Naive thymus-derived CD4-positive, alpha-beta T cell (primary cell): ENCODE results near the gene SPTLC1. TPM values are rescaled to one million over a fixed set of nuclear protein-coding genes. Genes with fewer than 3 reads are reported as not detected.
"Not testable (repeated sequence)": the region's sequence is repeated elsewhere in the genome, so short reads cannot be mapped to it uniquely, and the experiment has no call there.

ENCODE experiments used
- ATAC-seq: fragments of 150-1000 bp; cut with Tn5 transposase; 2 replicates; pipeline ENCODE4 v1.10.0; 2021; ENCODE audit warnings: mild to moderate bottlenecking, moderate library complexity
- CTCF ChIA-PET: fragments of 350-600 bp; sonication (Branson Sonifier 250); formaldehyde crosslinking; loops from one replicate; lab custom pipeline; 2021; ENCODE audit warnings: antibody characterized with exemption; lab: Charles Lee
- POLR2A ChIA-PET: fragments of 350-600 bp; sonication (Branson Sonifier 250); formaldehyde crosslinking; loops from one replicate; lab custom pipeline; 2021; ENCODE audit warnings: antibody characterized with exemption, inconsistent platforms; lab: Charles Lee
- DNase-seq, 9 donors: peaks; one replicate each; pipeline versions ENCODE4 v3.0.0 to v3.0.0-alpha.2; 2020 to 2022; ENCODE audit warnings: mixed read lengths in 1 of 9
- H3K27ac ChIP-seq: one replicate; pipeline ENCODE4 v1.7.0; 2013; ENCODE audit warnings: mild to moderate bottlenecking, low read depth, low read length, moderate library complexity
- H3K27me3 ChIP-seq, 2 donors: one replicate each; pipeline ENCODE4 v1.7.0; 2013; ENCODE audit warnings: low read length in 2 of 2, mild to moderate bottlenecking in 2 of 2, moderate library complexity in 2 of 2; ENCODE audit not compliant: control insufficient read depth in 2 of 2, insufficient read depth in 2 of 2
- H3K36me3 ChIP-seq, 3 experiments: 1 replicate in 2 of 3; 2 replicates in 1 of 3; pipeline ENCODE4 v1.7.0; 2013; ENCODE audit warnings: low read length in 3 of 3, mild to moderate bottlenecking in 3 of 3, moderate library complexity in 1 of 3; ENCODE audit not compliant: insufficient read depth in 3 of 3, control insufficient read depth in 2 of 3
- H3K4me1 ChIP-seq, 2 donors: one replicate each; pipeline ENCODE4 v1.7.0; 2013; ENCODE audit warnings: low read length in 2 of 2, mild to moderate bottlenecking in 2 of 2, moderate library complexity in 1 of 2; ENCODE audit not compliant: control insufficient read depth in 2 of 2, insufficient read depth in 2 of 2
- H3K4me3 ChIP-seq: 2 replicates; pipeline ENCODE4 v1.7.0; 2013; ENCODE audit warnings: mild to moderate bottlenecking, low read length
- H3K9me3 ChIP-seq, 3 experiments: 1 replicate in 2 of 3; 2 replicates in 1 of 3; pipeline ENCODE4 v1.7.0; 2013; ENCODE audit warnings: low read length in 3 of 3; ENCODE audit not compliant: control insufficient read depth in 2 of 3
- H3K27ac Mint-ChIP-seq, 9 donors: one replicate each; pipeline ENCODE4 v1.8.0; 2020 to 2022; ENCODE audit warnings: mixed read lengths in 9 of 9, mild to moderate bottlenecking in 8 of 9, moderate library complexity in 5 of 9, inconsistent platforms in 2 of 9
- H3K27me3 Mint-ChIP-seq, 5 donors: one replicate each; pipeline ENCODE4 v1.8.0; 2021 to 2022; ENCODE audit warnings: mixed read lengths in 5 of 5, mild to moderate bottlenecking in 1 of 5
- H3K36me3 Mint-ChIP-seq, 5 donors: one replicate each; pipeline ENCODE4 v1.8.0; 2020 to 2022; ENCODE audit warnings: mixed read lengths in 5 of 5, mild to moderate bottlenecking in 3 of 5, inconsistent platforms in 1 of 5
- H3K4me1 Mint-ChIP-seq, 7 donors: one replicate each; pipeline ENCODE4 v1.8.0; 2020 to 2022; ENCODE audit warnings: mixed read lengths in 7 of 7, mild to moderate bottlenecking in 3 of 7, inconsistent platforms in 1 of 7
- H3K4me3 Mint-ChIP-seq, 10 donors: one replicate each; pipeline ENCODE4 v1.8.0; 2020 to 2022; ENCODE audit warnings: mild to moderate bottlenecking in 10 of 10, mixed read lengths in 10 of 10, moderate library complexity in 6 of 10, inconsistent platforms in 2 of 10
- H3K9me3 Mint-ChIP-seq, 11 donors: one replicate each; pipeline ENCODE4 v1.8.0; 2020 to 2022; ENCODE audit warnings: mixed read lengths in 11 of 11, mild to moderate bottlenecking in 4 of 11, inconsistent platforms in 1 of 11, moderate library complexity in 1 of 11
- intact Hi-C, 2 donors: fragments of 100-400 bp; cut with micrococcal nuclease; formaldehyde crosslinking; loops; one replicate each; pipeline ENCODE4 v1.15.1; 2023
- polyA plus RNA-seq, 2 donors: library from polyadenylated mRNA; unstranded; fragments of 300-500 nt; fragmentation: Illumina TruSeq; gene quantifications; one replicate each; pipeline ENCODE4 v1.2.3, GENCODE V29; 2021
- total RNA-seq, 6 experiments: library from RNA in 5 of 6; stranded (reverse) in 5 of 6; gene quantifications; 1 replicate in 5 of 6; 2 replicates in 1 of 6; pipeline ENCODE4 v1.2.3 and lab custom pipeline; 2021 to 2026

SPTLC1 gene
- total and polyA plus RNA-seq, 7 experiments from 2014 or later = 45.6 to 64.0 (median 50.6) TPM

DNA sequence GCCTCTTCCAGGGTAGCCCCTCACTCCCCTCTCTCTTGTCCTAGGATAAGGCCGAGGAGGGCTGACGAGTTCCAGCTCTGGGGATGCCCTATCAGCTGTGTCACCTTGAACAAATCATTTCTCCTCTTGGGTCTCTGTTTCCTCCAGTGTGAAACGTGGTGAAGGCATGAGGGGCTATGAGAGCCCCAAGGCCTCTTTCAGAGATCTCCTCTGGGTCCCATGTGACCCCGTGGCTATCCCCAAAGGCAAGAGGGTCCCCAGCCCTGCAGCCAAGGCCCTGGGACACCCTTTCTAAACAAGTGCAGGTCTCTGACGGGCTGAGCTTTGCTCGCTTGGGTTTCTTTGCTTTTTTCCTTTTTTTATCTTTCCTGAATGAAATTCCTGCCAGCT, 25.5 kb upstream of the SPTLC1 start:
- Mint-ChIP-seq H3K9me3 (no peaks in the 10 kb centered on the region), H3K27me3 (peaks cover 38 to 58% (median 44%) of the 10 kb centered on the region in 5 donors), H3K4me1 (peaks cover 7 to 16% (median 10%) of the 10 kb centered on the region in 7 donors), H3K36me3 (no peaks in the 10 kb centered on the region), H3K4me3 (peak overlapping the region; percentile 71 to 84 (median 78)), H3K27ac (no peak overlapping the region)
- Histone ChIP-seq H3K27ac (no peak overlapping the region), H3K27me3 (peaks cover 0 to 4% of the 10 kb centered on the region in 2 donors), H3K4me1 (peaks cover 4 to 8% of the 10 kb centered on the region in 2 donors), H3K9me3 (no peaks in the 10 kb centered on the region), H3K36me3 (no peaks in the 10 kb centered on the region), H3K4me3 (peak overlapping the region; percentile 34)
- ChIA-PET CTCF (interaction anchor here (0.5 to 2.6 kb wide), 8 partner anchors 8 to 651 kb away, joined by 3 to 16 read pairs (median 4); no protein-coding TSS in a partner anchor), POLR2A (no interaction called here)
- DNase-seq = no peak
- ATAC-seq = no peak
- intact Hi-C loops = loop anchor here (1.0 to 5.0 kb wide), 4 partner anchors 152 to 651 kb away; partner anchors contain the start of gene IARS1 (in 1 of the 2)

DNA sequence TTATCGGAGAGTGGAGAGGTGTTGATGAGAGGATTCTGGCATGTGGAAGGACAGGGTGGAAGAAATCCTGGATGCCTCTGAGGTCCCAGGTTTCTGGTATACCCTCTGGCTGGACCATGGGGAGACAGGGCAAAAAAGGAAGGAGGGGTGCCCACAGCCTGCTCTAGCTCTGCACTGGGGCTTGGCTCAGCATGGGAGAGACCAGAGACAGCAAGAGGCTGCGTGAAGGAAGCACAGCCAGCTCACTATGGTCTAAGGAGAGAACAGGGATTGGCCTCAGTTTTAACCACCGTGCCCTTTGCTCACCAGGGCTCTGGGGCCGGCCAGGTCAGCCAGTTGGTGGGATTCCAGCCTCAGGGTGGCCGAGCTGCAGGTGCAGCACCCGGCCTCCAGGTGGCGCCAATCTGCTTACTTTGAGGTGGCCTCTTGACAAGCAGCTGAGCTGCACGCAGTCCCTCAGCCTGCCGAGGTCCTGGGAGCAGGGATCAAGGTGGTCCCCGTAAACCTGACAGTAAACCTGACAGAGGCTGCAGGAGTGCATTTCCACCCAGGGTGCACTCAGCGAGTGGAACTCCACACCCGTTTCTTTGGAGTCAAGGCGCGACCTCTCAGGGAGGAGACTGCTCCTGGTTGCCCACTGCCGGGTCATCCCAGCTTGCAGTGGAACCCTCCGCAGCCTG, 25.0 kb upstream of the SPTLC1 start:
- Histone ChIP-seq H3K4me3 (peak overlapping the region; percentile 34), H3K27ac (no peak overlapping the region), H3K27me3 (peaks cover 0 to 4% of the 10 kb centered on the region in 2 donors), H3K36me3 (no peaks in the 10 kb centered on the region), H3K4me1 (peaks cover 4 to 8% of the 10 kb centered on the region in 2 donors), H3K9me3 (no peaks in the 10 kb centered on the region)
- no peaks in the 10 kb centered on the region for H3K9me3 Mint-ChIP-seq
- ChIA-PET CTCF (interaction anchor here (0.5 to 2.6 kb wide), 14 partner anchors 9 to 655 kb away, joined by 3 to 16 read pairs (median 3); no protein-coding TSS in a partner anchor), POLR2A (no interaction called here)
- H3K4me1 Mint-ChIP-seq = peaks cover 7 to 16% (median 10%) of the 10 kb centered on the region in 7 donors
- H3K27ac Mint-ChIP-seq = no peak overlapping the region
- peak overlapping the region; percentile 62 to 84 (median 76) for H3K4me3 Mint-ChIP-seq
- ATAC-seq = peak; percentile 77
- intact Hi-C loops = loop anchor here (1.0 to 5.0 kb wide), 4 partner anchors 152 to 651 kb away; partner anchors contain the start of gene IARS1 (in 1 of the 2)
- peak; percentile 45 to 79 (median 62) for DNase-seq
- H3K27me3 Mint-ChIP-seq = peaks cover 33 to 53% (median 43%) of the 10 kb centered on the region in 5 donors
- no peaks in the 10 kb centered on the region for H3K36me3 Mint-ChIP-seq

DNA sequence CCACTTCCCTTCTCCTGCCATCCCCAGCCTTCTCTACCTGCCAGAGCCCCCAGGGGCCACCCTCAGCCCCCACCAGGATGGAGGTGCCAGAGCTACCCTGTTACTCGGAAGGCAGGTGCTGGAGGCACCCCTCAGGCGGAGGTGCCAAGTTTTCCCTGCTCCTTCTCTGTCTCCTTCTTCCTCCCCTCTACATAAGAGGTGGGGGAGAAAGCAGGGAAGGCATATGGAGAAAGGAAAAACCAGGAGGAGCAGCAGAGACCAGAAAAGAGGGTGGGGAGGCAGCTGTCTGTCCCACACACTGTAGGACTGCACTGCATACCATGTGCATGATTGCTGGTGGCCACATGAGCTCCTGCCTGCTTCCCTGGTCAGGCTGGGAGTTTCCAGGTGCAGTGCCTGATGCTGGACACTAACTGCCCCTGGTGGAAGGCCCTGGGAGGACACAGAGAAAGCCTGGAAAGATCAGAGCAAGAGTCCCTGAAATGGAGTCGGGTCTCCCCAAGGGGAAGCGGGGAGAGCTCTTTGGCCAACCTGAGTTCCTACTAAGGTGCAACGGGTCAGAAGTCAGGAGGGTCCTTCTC, 23.8 kb upstream of the SPTLC1 start:
- Mint-ChIP-seq H3K27me3 (peaks cover 30 to 50% (median 42%) of the 10 kb centered on the region in 5 donors), H3K4me1 (peaks cover 7 to 19% (median 11%) of the 10 kb centered on the region in 7 donors), H3K4me3 (peak overlapping the region in 1 of 10 donors; percentile 24)
- not testable (repeated sequence) for H3K36me3 Mint-ChIP-seq, H3K4me1 ChIP-seq, H3K27me3 ChIP-seq, H3K4me3 ChIP-seq, DNase-seq, H3K36me3 ChIP-seq, ATAC-seq, H3K27ac Mint-ChIP-seq, H3K9me3 Mint-ChIP-seq, H3K9me3 ChIP-seq, H3K27ac ChIP-seq
- intact Hi-C loops = loop anchor here in 1 of 2 donors (2.0 to 5.0 kb wide), 2 partner anchors 104 to 298 kb away; no protein-coding TSS in a partner anchor
- CTCF ChIA-PET = interaction anchor here (0.8 to 2.6 kb wide), 10 partner anchors 10 to 657 kb away, joined by 3 to 16 read pairs (median 4); no protein-coding TSS in a partner anchor
- POLR2A ChIA-PET = interaction anchor here (0.6 kb wide), 1 partner anchor 633 kb away, joined by 3 read pairs; no protein-coding TSS in a partner anchor

DNA sequence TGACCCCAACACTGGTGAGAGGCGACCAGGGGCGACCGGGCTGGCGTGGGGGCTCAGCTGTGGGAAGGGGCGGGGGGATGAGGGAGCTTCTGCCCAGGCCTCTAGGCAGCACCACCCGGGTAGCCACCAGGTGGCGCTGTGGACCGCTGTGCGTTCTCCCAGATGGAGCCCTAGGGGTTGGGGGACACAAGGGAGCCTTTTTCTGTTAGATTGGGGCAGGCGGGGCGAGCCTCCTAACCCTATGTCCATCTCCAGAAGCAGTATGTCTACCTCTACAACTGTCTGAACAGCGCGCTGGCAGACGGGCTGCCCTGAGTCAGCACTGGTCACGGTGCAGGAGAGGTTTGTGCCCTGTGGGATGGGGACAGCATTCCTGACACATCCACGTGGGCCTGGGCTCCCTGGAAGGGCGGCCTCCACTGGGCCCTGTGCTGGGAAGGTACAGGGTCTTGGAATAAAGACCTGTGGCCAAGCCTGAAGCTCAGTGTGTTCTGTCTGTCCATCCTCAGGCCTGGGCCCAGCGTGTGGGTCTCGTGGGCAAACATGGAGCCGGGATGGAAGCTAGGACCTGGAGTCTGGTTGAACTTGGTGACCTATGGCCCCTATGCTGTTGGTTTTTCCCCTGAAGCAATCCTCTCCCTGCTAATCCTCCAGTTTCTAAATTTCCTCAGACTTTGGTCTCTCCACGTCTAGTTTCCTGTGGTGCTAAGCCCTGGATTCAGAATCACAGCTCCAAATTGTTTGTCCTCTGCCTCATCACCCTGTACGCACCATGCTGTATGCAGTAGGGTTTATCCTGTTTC, 23.1 kb upstream of the SPTLC1 start:
- no peaks in the 10 kb centered on the region for H3K36me3 ChIP-seq
- Mint-ChIP-seq H3K9me3 (no peaks in the 10 kb centered on the region), H3K36me3 (no peaks in the 10 kb centered on the region), H3K27me3 (peaks cover 32 to 48% (median 44%) of the 10 kb centered on the region in 5 donors), H3K4me3 (no peak overlapping the region), H3K27ac (no peak overlapping the region), H3K4me1 (peaks cover 7 to 24% (median 16%) of the 10 kb centered on the region in 7 donors)
- no peak overlapping the region for H3K27ac ChIP-seq
- peaks cover 11 to 12% of the 10 kb centered on the region in 2 donors for H3K4me1 ChIP-seq
- peak; percentile 24 to 85 (median 63) for DNase-seq
- intact Hi-C loops = loop anchor here in 1 of 2 donors (2.0 to 5.0 kb wide), 2 partner anchors 104 to 299 kb away; no protein-coding TSS in a partner anchor
- CTCF ChIA-PET = interaction anchor here (0.6 to 2.6 kb wide), 7 partner anchors 11 to 1011 kb away, joined by 3 to 16 read pairs (median 3); no protein-coding TSS in a partner anchor
- H3K9me3 ChIP-seq = no peaks in the 10 kb centered on the region
- no peak overlapping the region for H3K4me3 ChIP-seq
- POLR2A ChIA-PET = interaction anchor here (0.6 kb wide), 1 partner anchor 633 kb away, joined by 3 read pairs; no protein-coding TSS in a partner anchor
- H3K27me3 ChIP-seq = peaks cover 0 to 4% of the 10 kb centered on the region in 2 donors
- peak; percentile 71 for ATAC-seq

DNA sequence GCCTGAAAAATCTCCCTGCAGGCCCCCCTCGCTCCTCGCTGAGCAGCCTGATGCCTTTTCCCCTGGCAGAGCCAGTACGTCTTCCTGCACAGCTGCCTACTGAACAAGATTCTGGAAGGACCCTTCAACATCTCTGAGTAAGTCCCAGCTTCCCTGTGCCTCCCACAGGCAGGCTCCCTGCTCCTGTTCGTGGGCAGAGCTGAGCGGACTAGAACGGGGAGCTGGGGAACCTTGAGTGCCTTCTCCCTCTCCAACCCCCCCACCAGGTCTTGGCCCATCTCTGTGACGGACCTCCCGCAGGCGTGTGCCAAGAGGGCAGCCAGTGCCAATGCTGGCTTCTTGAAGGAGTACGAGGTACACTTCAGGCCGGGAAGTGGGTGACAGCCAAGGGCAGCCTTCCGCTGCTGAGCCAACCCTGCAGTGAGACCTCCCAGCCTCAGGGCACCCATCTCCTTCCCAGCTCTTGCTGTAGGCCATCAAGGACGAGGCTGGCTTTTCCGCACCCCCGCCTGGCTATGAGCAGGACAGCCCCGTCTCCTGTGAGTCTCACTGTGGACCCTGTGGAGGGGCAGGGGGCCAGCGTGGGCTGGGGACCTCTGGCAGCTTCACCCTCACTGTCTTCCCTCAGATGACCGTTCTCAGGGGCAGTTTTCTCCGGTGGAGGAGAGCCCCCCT, 21.1 kb upstream of the SPTLC1 start:
- H3K4me3 Mint-ChIP-seq = no peak overlapping the region
- no peaks in the 10 kb centered on the region for H3K36me3 Mint-ChIP-seq
- H3K4me1 ChIP-seq = peaks cover 11 to 12% of the 10 kb centered on the region in 2 donors
- H3K9me3 ChIP-seq = no peaks in the 10 kb centered on the region
- H3K9me3 Mint-ChIP-seq = peaks cover 0 to 8% (median 2%) of the 10 kb centered on the region in 11 donors
- peaks cover 5 to 27% (median 19%) of the 10 kb centered on the region in 7 donors for H3K4me1 Mint-ChIP-seq
- ChIA-PET CTCF (interaction anchor here (1.1 to 1.3 kb wide), 3 partner anchors 301 to 480 kb away, joined by 3 to 4 read pairs (median 3); no protein-coding TSS in a partner anchor), POLR2A (no interaction called here)
- DNase-seq = no peak
- no peak for ATAC-seq
- H3K27me3 Mint-ChIP-seq = peaks cover 25 to 40% (median 33%) of the 10 kb centered on the region in 5 donors
- H3K27ac Mint-ChIP-seq = no peak overlapping the region
- intact Hi-C loops = loop anchor here in 1 of 2 donors (5.0 kb wide), 1 partner anchor 301 kb away; no protein-coding TSS in a partner anchor
- no peak overlapping the region for H3K27ac ChIP-seq
- no peaks in the 10 kb centered on the region for H3K36me3 ChIP-seq
- H3K4me3 ChIP-seq = no peak overlapping the region
- H3K27me3 ChIP-seq = peaks cover 0 to 4% of the 10 kb centered on the region in 2 donors
